C4-2B (cell line): ENCODE data around the gene NHERF2.

ENCODE experiments used
- ZFX ChIP-seq: fragments of 450-650 bp; IDR thresholded peaks from 2 replicates; pipeline ENCODE4 v1.6.1; 2017
- TF ChIP-seq, protein P1 (sequence below): fragments of 450-650 bp; conservative IDR thresholded peaks from 2 replicates; pipeline ENCODE4 v1.5.1; 2017; ENCODE audit warnings: mild to moderate bottlenecking

GRCh38 chr16:2054543-2055245 is 28.0 kb downstream of the NHERF2 start:
- TF ChIP-seq, protein P1, sequence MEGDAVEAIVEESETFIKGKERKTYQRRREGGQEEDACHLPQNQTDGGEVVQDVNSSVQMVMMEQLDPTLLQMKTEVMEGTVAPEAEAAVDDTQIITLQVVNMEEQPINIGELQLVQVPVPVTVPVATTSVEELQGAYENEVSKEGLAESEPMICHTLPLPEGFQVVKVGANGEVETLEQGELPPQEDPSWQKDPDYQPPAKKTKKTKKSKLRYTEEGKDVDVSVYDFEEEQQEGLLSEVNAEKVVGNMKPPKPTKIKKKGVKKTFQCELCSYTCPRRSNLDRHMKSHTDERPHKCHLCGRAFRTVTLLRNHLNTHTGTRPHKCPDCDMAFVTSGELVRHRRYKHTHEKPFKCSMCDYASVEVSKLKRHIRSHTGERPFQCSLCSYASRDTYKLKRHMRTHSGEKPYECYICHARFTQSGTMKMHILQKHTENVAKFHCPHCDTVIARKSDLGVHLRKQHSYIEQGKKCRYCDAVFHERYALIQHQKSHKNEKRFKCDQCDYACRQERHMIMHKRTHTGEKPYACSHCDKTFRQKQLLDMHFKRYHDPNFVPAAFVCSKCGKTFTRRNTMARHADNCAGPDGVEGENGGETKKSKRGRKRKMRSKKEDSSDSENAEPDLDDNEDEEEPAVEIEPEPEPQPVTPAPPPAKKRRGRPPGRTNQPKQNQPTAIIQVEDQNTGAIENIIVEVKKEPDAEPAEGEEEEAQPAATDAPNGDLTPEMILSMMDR, result no peak
- TF ChIP-seq ZFX, result no peak
